GM15510 (cell line): ENCODE data around the gene PRM1.

ENCODE experiments used
- POLR2A ChIP-seq: IDR thresholded peaks from 3 replicates; pipeline ENCODE4 v1.6.1; 2011; ENCODE audit warnings: borderline replicate concordance; ENCODE audit not compliant: insufficient read length; ENCODE audit errors: extremely low read depth

PRM1 gene

DNA sequence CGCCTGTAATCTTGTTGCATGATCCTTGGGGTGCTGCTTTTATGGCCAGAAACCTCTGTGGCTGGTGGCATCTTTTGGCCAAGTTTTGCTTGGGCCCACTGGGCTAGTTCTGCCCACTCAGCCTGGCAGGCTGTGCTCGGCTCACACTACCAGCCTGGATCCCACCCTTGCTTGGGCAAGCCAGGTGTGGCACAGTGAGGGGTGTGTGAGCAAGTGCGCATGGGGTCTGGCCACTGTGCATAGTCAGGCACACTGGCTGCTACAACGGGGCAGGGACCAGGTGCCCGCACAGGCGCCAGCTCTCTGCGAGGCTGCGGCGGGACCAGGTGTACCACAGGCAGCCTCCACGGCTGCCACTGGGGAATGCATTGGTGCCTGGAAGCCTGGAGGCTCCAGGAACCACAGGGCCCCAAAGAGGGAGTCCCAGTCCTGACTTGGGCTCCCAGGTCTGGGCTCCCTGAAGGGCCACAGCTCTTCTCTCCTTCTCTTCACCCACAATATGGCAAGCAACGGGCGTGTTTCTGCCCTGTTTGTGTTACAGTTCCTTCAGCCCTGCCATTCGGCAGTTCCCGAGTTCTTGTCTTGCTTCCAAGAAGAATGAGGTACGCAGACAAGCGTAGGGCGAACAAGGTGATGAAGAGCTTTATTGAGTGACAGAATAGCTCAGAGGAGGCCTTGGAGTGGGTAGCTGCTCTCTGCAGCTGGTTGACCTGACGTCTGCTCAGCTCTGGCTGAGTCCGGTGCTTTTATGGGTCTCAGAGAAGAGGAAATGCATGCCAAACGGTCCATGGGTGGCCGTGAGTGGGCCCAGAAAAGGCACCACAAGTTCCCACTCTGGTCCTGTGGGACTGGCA lies 26.7 kb upstream of the PRM1 start:
- no peak for TF ChIP-seq POLR2A

DNA sequence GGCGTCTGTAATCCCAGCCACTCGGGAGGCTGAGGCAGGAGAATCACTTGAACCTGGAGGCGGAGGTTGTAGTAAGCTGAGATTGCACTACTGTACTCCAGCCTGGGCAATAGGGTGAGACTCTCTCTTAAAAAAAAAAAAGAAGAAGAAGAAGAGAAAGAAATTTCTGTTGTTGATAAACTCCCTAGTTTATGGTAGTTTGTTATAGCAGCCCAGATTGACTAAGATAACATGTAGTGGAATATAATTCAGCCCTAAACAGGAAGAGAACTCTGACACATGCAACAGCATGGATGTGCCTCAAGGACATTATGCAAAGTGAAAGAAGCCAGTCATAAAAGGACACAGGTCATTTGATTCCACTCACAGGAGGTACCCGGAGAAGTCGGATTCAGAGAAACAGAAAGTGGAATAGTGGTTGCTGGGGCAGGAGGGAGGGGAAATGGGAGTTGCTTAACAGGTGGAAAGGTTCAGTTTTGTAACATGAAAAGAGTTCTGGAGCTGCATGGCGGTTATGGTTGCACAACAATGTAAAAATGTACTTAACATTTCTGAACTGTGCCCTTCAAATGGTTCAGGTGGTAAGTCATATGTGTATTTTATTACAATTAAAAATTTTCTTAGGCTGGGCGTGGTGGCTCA lies 26.0 kb upstream of the PRM1 start:
- no peak for TF ChIP-seq POLR2A

DNA sequence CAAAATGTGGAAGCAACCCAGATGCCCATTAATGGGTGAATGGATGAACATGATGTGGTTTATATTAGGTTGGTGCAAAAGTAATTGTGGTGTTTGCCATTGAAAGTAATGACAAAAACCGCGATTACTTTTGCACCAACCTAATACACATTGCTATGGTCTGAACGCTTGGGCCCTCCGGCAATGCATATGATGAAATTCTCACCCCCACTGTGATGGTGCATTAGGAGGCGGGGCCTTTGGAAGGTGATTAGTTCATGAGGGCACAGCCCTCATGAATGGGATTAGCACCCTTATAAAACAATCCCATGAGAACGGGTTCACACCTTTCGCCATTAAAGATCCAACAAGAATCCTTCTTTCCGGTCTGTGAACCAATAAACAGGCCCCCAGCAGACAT lies 25.3 kb upstream of the PRM1 start:
- no peak for TF ChIP-seq POLR2A

DNA sequence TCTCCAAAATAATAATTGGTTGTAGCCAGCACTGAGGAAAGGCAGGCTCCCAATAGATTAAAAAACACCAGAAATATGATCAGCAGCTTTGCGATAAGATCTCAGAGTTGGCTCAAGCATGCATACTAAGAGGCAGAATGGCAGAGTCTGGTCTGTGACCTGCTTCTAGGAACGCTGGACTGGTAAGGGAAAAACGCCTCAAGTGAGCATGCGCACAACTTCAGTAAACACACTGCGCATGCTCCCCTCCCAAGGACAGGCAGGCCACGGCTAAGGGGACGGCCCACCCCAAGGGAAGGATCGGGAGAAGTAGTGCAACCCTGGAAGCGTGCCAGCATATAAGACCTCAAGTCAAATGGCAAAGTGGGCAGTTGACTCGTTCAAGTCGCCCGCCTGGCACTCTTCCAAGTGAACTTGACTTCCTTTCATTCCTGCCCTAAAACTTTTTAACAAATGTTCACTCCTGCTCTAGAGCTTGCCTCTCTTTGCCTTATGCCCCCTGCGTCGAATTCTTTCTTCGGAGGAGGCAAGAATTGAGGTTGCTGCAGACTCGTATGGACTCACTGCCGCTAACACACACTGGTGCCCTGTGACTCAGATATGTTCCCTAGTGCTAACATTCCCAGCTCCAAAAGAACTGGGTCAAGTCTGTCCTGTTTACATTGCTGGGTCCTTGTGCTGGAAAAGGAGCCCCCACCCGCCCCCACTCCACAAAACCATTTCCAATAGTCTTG lies 22.4 kb upstream of the PRM1 start:
- no peak for TF ChIP-seq POLR2A

DNA sequence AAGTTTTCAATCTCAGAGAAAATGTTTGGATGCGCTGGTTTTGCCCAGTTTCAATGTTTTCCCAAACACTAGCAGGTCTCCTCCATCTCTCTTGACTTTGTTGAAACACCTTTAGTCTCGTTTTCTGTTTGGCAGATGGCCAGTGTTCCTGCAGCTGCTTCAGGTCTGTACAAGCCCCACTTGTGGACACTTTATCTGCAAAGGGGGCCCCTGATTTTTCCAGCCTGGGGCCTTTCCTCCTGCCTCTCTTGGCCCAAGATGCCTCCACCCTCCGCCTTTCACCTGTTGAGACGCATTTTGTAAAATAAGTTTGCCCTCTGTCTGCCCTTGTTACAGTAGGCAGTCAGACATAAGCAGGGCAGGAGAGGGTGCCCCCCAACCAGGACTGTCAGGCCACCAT lies 21.8 kb upstream of the PRM1 start:
- TF ChIP-seq POLR2A: no peak

DNA sequence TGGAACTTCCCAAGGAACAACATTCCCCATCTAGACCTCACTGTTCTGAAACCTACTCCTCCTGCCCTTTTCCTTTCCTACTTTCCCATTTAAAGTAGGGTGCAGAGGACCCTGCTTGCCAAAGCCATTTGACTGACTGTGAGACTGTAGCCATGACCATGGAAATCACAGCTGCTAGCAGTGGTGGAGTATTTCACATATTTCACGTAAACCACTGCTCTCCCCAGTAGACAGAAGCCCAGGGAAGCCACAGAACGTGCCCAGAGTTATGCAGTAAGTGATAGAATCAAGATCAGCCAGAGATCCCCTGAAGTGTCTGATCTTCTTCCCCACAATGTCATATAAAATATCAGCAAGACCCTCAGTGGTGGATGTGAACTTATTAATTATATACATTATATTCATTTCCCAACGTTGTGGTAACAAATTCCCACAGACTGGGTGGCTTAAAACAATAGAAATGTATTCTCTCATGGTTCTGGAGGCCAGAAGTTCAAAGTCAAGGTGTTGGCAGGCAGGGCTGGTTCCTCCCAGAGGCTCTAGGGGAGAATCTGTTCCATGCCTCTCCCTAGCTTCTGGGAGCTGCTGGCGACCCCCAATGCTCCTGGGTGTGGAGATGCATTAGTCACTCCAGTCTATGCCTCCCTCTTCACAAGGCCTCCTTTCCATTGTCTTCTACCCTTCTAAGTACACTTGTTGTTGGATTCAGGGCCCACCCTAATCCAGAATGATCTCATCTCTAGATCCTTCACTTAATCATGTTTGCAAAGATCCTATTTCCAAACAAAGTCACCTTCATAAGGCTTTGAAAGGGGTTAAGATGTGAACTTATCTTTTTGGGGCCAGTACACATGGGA lies 20.7 kb upstream of the PRM1 start:
- no peak for TF ChIP-seq POLR2A

DNA sequence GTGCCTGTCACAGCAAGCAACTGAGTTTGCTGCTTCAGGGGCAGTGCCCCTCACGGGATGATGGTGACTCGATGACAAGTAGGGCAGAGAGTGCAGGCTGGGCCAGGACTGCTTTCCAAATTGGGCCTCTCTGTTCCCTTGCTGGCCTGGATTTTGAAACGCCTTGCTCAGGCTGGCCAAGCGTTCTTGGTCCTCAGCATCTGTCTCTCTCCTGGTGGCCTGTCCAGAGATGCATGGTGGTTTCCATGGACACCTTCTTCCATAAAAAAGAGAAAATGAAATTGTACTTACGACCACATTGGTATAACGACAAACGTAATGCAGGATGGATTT lies 19.4 kb upstream of the PRM1 start:
- no peak for TF ChIP-seq POLR2A

DNA sequence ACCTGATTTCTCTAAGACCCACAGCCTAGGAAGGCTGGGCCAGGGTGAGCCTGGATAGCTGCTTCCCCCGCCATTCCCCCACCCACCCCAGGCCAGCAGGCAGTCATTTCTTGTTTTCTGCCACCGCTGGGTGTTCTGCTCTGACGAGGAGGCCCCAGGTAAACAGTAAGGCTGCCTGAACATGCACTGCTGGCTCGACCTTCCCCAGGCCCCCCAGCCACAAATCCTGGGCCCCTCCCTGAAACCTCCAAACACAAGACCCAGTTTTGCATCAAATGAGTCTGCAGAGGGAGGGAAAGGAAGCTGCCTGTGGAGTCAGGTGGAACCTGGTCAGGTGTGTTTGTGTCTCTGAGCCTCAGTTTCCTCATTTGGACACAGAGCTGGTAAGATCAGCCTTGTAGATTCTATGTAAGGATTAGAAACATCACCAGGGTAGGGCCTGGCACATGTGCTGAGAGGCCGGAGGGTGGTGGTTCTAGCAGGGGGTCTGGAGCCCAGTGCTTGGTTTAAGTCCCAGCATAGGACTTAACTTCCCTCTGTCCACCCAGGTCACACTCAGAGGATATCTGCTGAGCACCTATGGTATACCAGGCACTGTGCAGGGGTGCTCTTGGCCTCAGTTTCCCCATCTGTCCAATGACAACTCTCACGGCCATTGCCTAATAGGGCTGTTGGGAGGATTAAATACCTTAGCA lies 18.9 kb upstream of the PRM1 start:
- no peak for TF ChIP-seq POLR2A

DNA sequence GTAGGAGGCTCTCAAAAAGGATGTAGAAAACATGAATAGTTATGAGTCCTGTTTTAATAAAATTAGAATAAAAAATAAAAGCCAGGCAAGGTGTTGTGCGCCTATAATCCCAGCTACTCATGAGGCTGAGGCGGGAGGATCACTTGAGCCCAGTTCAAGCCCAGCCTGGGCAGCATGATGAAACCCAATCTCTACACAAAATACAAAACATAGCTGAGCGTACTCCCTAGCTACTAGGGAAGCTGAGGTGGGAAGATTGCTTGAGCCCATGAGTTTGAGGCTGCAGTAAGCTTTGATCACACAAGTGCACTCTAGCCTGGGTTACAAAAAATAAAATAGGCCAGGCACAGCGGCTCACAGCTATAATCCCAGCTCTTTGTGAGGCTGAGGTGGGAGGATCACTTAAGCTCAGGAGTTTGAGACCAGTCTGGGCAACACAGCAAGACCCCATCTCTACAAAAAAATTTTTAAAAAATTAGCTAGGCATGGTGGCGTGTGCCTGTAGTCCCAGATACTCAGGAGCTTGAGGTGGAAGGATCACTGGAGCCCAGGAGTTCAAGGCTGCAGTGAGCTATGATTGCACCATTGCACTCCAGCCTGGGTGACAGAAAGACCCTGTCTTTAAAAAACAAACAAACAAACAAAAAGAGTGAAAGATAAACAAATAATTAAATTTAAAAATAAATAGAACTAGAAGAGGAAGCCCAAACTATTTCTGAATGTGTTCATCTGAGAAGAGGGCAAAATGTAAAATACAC lies 17.2 kb upstream of the PRM1 start:
- TF ChIP-seq POLR2A: no peak

DNA sequence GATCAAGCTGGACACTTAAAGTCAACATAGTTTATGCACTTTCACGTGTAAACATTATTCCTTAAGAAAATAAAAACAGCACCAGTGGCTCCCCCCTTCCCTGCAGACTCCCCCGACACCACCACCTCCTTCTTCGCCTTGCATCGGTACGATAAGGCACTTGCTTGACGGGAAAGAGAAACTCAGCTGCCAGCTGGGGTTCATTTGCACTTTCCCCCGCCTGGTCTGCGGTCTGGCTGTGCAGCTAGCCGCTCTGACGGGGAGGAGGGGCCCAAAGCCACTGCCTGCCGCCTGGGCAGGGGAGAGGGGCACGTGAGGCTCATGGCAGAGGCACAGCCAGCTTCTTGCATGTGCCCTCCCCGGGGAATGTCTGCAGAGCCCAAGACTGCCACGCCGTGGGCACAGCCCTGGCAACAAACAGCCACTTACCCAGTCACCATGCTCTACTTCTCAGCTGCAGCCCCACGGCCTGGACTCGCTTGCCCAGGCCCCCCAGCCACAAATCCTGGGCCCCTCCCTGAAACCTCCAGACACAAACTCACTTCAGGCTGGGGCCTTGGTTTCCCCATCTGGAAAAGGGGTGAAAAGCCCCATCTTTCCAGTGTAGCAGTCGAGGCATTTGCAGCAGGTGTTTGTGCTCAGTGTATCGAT lies 16.5 kb upstream of the PRM1 start:
- no peak for TF ChIP-seq POLR2A

DNA sequence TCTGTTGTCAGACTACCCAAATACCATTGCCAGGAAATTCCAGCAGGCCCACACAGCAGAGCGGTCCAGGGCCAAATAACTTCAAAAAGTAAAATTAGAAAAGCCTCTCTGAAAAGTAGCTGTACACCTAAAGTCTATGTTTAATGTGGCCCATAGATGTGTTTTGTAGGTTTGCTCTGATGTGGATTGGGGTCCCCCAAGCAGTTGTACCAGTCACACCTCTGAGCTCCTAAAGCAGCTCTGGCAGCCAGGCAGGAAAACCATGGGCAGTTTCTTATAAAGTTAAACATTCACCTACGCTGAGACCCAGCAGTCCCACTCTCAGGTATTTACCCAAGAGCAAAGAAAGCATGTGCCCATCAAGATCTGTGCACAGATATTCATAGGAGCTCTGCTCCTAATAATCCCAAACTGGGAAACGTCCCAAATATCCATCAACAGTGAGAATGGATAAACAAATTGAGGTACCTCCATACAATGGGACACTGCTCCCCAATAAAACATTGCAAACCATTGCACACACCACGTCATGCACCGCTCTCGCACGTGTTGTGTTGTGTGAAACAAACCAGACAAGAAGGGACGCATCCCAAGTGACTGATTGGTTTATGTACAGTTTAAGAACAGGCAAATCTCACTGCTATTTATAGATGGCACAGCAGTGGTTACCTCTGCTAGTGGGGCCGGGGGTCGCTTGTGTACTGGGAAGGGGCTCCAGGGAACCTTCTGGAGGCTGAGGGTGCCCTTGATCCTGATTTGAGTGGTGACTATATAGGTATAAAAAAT lies 15.8 kb upstream of the PRM1 start:
- no peak for TF ChIP-seq POLR2A

DNA sequence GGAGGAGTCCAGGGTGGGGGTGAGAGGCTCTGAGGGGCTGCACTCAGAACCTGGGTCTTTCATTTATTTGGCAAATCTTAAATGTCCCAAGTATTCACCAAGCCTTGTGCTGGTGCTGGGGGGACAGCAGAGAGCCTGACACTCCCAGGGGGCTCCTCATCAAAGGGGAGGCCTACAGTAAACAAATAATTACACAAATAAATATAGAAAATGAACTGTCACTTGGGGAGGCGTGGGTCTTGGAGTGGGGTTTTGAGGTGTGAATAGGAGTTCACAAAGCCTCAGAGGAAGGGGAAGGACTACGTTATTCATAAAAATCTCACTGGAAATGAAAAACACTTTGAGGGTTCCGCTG lies 15.2 kb upstream of the PRM1 start:
- TF ChIP-seq POLR2A: no peak
